Muscle layer of colon (tissue), 2 donors: ENCODE results near the gene RRM2.

ENCODE experiments used
- H3K27ac ChIP-seq: one replicate; pipeline ENCODE4 v1.7.0; 2013; ENCODE audit warnings: low read depth, mild to moderate bottlenecking, low read length, moderate library complexity
- H3K27me3 ChIP-seq, 2 donors: one replicate each; pipeline ENCODE4 v1.7.0; 2013; ENCODE audit warnings: low read length in 2 of 2, mild to moderate bottlenecking in 2 of 2; ENCODE audit not compliant: insufficient read depth in 2 of 2, control insufficient read depth in 1 of 2
- H3K36me3 ChIP-seq: one replicate; pipeline ENCODE4 v1.7.0; 2013; ENCODE audit warnings: mild to moderate bottlenecking, low read length; ENCODE audit not compliant: insufficient read depth
- H3K4me1 ChIP-seq: one replicate; pipeline ENCODE4 v1.7.0; 2013; ENCODE audit warnings: mild to moderate bottlenecking, low read length; ENCODE audit not compliant: insufficient read depth
- H3K4me3 ChIP-seq, 2 donors: one replicate each; pipeline ENCODE4 v1.7.0; 2013; ENCODE audit warnings: low read length in 2 of 2, low read depth in 1 of 2, mild to moderate bottlenecking in 1 of 2, moderate library complexity in 1 of 2
- H3K9ac ChIP-seq: one replicate; pipeline ENCODE4 v1.7.0; 2013; ENCODE audit warnings: low read length
- H3K9me3 ChIP-seq: one replicate; pipeline ENCODE4 v1.7.0; 2013; ENCODE audit warnings: mild to moderate bottlenecking, low read length
- donor health status: abdominal sarcoma.
- donor health status: Adenocarcinoma of cecum.

The RRM2 gene

DNA sequence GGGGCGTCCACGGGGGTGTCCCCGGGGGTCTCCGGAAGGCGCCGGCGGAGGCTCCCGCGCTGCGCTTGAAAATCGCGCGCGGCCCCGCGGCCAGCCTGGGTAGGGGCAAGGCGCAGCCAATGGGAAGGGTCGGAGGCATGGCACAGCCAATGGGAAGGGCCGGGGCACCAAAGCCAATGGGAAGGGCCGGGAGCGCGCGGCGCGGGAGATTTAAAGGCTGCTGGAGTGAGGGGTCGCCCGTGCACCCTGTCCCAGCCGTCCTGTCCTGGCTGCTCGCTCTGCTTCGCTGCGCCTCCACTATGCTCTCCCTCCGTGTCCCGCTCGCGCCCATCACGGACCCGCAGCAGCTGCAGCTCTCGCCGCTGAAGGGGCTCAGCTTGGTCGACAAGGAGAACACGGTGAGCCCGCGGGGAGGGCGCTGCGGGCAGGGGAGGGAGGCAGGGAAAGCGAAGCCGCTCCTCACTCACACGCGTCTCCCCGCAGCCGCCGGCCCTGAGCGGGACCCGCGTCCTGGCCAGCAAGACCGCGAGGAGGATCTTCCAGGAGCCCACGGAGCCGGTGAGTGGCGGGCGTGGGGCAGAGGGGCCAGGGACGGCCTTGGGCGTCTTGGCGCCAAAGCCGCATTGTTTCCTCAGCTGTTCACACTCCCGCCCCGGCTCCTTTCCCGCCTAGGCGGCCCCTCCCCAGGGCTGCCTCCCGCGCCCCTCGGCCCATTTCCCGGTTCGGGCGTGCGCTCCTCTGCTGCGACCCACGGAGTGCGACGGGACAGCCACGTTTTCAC lies at the start of gene RRM2:
Gene RRM2, plus strand, starts transcription at position 240 of the 781 bp plus-strand sequence. Its CDS starts 60 bp downstream, at position 300.
- peaks cover 15% of the 10 kb centered on the region for H3K4me1 ChIP-seq
- no peaks in the 10 kb centered on the region for H3K9me3 ChIP-seq
- no peaks in the 10 kb centered on the region for H3K36me3 ChIP-seq
- peaks cover 7 to 17% of the 10 kb centered on the region in 2 donors for H3K27me3 ChIP-seq
- H3K27ac ChIP-seq, result no peak within 1 kb of the TSS
- no peak within 1 kb of the TSS for H3K9ac ChIP-seq
- peak within 1 kb of the TSS; percentile 45 to 80 for H3K4me3 ChIP-seq

- Histone ChIP-seq H3K36me3 (no peaks in the 10 kb centered on the region), H3K27me3 (no peaks in the 10 kb centered on the region), H3K4me3 (no peak overlapping the region), H3K9ac (no peak overlapping the region), H3K4me1 (peaks cover 13% of the 10 kb centered on the region), H3K9me3 (no peaks in the 10 kb centered on the region), H3K27ac (no peak overlapping the region)
These were observed 48.8 kb upstream of the RRM2 start for GRCh38 chr2:10073706-10074105.

GRCh38 chr2:10075101-10075500 lies 47.4 kb upstream of the RRM2 start:
- Histone ChIP-seq H3K9me3 (no peaks in the 10 kb centered on the region), H3K4me1 (peaks cover 18% of the 10 kb centered on the region), H3K9ac (no peak overlapping the region), H3K27me3 (no peaks in the 10 kb centered on the region), H3K36me3 (no peaks in the 10 kb centered on the region), H3K27ac (no peak overlapping the region), H3K4me3 (no peak overlapping the region)

DNA sequence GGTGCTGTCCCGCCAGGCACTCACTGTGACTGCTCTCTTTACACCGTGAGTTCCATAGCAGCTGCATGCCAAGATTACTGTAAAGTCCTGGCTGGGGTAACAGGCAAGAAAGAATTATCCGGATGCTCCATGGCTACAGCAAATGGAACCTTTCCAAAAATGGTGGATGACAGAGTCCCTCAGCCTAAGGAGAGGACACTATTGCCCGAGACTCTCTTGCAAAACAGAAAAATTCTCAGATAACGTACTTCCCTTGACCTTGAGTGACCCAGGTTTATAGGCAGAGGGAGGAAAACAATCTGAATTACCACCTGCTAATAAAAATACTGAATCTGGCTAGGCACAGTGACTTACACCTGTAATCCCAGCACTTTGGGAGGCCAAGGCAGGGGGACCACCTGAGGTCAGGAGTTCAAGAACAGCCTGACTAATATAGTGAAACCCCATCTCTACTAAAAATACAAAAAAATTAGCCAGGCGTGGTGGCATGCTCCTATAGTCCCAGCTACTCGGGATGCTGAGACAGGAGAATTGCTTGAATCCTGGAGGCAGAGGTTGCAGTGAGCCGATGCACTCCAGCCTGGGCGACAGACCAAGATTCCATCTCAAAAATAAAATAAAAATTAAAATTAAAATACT lies 46.8 kb upstream of the RRM2 start:
- H3K27me3 ChIP-seq, result peaks cover 0 to 3% of the 10 kb centered on the region in 2 donors
- H3K4me1 ChIP-seq, result peaks cover 18% of the 10 kb centered on the region
- no peak overlapping the region for H3K9ac ChIP-seq
- no peak overlapping the region for H3K4me3 ChIP-seq
- no peak overlapping the region for H3K27ac ChIP-seq
- H3K9me3 ChIP-seq, result no peaks in the 10 kb centered on the region
- no peaks in the 10 kb centered on the region for H3K36me3 ChIP-seq

DNA sequence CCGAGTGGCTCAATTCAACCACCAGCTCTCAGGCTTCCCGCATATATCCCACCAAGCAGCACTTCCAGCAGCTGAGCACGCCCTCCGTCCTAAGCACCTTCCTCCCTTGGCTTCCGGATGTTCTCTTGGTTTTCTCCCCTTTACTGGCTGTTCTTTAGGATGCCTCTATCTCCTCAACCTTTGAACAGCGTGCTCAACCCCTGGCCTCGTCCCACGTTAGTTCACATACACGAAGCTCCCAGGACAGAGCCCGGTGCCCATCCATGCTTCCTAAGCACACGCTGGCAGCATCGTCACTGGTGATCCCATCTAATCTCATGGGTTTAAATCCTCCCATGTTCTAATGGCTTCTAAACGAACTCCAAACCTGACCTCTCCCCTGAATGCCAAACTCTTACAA lies 46.0 kb upstream of the RRM2 start:
- no peak overlapping the region for H3K4me3 ChIP-seq
- H3K27me3 ChIP-seq, result peaks cover 0 to 6% of the 10 kb centered on the region in 2 donors
- H3K9me3 ChIP-seq, result no peaks in the 10 kb centered on the region
- H3K9ac ChIP-seq, result no peak overlapping the region
- H3K4me1 ChIP-seq, result peaks cover 18% of the 10 kb centered on the region
- H3K27ac ChIP-seq, result no peak overlapping the region
- H3K36me3 ChIP-seq, result no peaks in the 10 kb centered on the region

DNA sequence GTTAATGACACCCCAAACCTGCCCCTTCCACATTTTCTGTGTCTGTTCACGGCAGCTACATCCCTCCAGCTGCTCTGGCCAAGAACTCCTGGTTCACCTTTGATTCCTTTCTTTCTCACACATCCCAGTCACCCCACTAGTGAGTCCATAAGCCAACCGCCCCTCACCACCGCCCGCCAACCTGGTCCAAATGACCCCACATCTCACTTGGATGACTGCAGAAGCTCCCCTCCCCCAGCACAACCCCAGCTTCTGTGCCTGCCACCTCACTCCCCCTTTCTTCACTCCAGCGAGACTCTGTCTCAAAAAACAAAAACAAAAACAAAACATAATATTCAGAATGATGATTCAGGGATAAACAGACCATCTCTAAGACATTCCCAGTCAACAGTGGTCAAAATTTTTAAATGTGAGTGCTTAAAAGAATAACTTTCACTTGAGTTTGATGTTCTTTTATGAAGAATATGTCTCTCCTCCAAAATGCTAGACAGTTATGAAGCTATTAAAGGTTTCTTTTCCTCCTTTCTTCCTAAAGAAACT lies 45.5 kb upstream of the RRM2 start:
- H3K27ac ChIP-seq, result no peak overlapping the region
- peaks cover 0 to 6% of the 10 kb centered on the region in 2 donors for H3K27me3 ChIP-seq
- no peak overlapping the region for H3K9ac ChIP-seq
- H3K9me3 ChIP-seq, result no peaks in the 10 kb centered on the region
- H3K4me1 ChIP-seq, result peaks cover 18% of the 10 kb centered on the region
- no peaks in the 10 kb centered on the region for H3K36me3 ChIP-seq
- H3K4me3 ChIP-seq, result no peak overlapping the region

- Histone ChIP-seq H3K27ac (peak overlapping the region; percentile 87), H3K27me3 (peaks cover 6% of the 10 kb centered on the region in 2 donors), H3K4me1 (peaks cover 16% of the 10 kb centered on the region), H3K4me3 (peak overlapping the region in 1 of 2 donors; percentile 63), H3K9me3 (no peaks in the 10 kb centered on the region), H3K9ac (no peak overlapping the region), H3K36me3 (no peaks in the 10 kb centered on the region)
These were observed 44.5 kb upstream of the RRM2 start for GRCh38 chr2:10078001-10078400.

DNA sequence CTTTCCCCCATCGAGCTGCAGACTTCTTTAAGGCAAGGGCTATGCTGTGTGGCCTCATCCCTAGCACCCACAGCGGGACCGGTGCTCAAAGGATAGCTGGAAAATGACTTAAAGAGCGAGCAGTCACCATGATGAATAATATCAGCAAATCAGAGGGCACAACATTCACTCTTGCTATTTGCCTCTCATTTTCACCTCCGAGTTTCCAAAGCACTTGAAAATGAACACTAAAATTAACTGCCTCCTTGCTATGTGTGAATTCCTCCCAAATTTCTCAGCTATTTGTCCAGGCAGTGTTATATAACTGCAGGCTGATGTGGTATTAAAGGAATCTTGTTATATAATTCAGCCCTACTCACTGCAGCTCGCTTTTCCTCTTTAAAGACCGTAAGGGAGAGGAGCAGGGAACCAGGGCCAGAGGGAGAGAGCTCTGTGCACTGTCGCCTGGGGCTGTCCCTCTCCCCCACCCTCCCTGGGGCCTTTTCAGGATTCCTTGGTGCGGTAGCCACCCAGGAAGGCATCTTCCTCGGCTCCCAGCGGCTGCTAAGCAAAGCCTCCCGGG lies 43.8 kb upstream of the RRM2 start:
- Histone ChIP-seq H3K9ac (peak overlapping the region; percentile 45), H3K36me3 (no peaks in the 10 kb centered on the region), H3K27me3 (peaks cover 6 to 14% of the 10 kb centered on the region in 2 donors)

DNA sequence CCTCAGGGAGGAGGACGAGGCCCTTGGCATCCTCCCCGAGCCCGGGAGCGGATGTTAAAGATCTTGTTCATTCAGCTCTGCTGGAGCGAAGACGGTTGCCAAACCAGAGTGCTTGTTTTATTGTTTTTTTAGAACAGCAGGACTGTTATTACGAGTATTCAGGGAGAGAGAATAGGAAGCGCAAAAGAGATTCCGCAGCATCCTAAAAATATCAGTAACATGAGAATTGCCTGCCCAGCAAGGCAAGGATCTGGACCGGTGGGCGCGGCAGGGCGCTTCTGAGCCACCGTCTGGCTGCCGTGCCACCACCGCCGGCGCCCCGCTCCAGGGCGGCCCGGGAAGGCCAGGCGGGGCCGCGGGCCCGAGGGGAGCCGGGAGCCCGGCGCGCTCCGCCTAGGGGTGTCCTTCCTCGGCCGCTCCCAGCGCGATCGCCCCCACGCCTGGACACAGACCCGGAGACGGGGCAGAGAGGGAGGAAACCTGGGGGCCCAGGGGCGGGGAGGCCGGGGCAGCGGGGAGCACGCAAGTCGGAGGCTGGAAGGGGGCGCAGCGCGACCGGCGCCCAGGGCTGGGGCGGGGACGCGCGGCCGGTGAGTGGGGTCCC lies 43.2 kb upstream of the RRM2 start:
- H3K9ac ChIP-seq, result peak overlapping the region; percentile 45
- peaks cover 28% of the 10 kb centered on the region for H3K4me1 ChIP-seq
- H3K36me3 ChIP-seq, result no peaks in the 10 kb centered on the region
- peak overlapping the region; percentile 87 for H3K27ac ChIP-seq
- H3K4me3 ChIP-seq, result peak overlapping the region; percentile 51 to 63
- peaks cover 6 to 16% of the 10 kb centered on the region in 2 donors for H3K27me3 ChIP-seq
- H3K9me3 ChIP-seq, result no peaks in the 10 kb centered on the region

More for the DNA sequence above, 43.8 kb upstream of the RRM2 start:
- Histone ChIP-seq H3K27ac (peak overlapping the region; percentile 87), H3K9me3 (no peaks in the 10 kb centered on the region), H3K4me3 (peak overlapping the region; percentile 51 to 63), H3K4me1 (peaks cover 24% of the 10 kb centered on the region)

DNA sequence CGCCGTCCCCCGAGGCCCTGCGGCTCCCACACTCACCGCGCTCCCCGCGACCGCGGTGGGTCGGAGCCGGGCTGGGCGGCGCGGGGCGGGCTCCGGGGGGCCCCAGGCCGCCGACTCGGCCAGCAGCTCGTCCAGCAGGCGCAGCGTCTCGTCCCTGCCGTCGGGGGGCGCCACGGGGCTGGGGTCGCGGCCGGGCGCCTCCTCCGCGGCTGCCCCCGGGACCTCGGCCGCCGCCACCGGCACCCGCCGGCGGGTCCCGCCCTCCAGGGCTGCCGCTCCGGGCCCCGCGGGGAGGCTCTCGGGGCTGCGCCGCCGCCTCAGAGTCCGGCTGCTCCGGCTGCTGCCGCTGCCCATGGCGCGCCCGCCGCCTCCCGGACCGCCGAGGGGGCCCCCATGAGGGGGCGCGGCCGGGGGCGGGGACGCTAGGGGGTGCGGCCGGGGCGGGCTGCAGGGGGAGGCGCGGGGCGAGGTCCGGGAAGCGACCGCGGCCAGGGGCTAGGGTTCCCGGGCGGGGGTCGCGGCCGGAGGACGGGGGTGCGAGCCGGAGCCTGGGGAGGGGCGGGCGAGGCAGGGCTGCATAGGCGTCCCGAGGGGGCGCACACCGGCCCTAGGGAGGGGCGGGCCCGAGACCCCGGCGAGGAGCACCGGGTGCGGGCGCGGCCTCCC lies 42.5 kb upstream of the RRM2 start, which contains the start of gene CYS1:
Gene CYS1, minus strand, starts transcription at position 542 of the 666 bp plus-strand sequence. Its CDS starts 188 bp downstream, at position 354.
- Histone ChIP-seq H3K36me3 (no peaks in the 10 kb centered on the region), H3K27me3 (peaks cover 6 to 16% of the 10 kb centered on the region in 2 donors), H3K4me3 (peak within 1 kb of the TSS; percentile 51 to 63), H3K27ac (peak within 1 kb of the TSS; percentile 87), H3K4me1 (peaks cover 28% of the 10 kb centered on the region), H3K9me3 (no peaks in the 10 kb centered on the region), H3K9ac (peak within 1 kb of the TSS; percentile 45)
